GM21576 (cell line): ENCODE data around the gene FRY.

ENCODE experiments used
- ATAC-seq: cut with Tn5 transposase; IDR thresholded peaks from one replicate; pipeline ENCODE4 v1.9.1; 2021; ENCODE audit warnings: mild to moderate bottlenecking, moderate library complexity; ENCODE audit not compliant: unreplicated experiment

The FRY gene

GRCh38 chr13:32125751-32126150 is 94.2 kb downstream of the FRY start:
- no peak for ATAC-seq

GRCh38 chr13:32126278-32126677 is 94.7 kb downstream of the FRY start:
- ATAC-seq: no peak

DNA sequence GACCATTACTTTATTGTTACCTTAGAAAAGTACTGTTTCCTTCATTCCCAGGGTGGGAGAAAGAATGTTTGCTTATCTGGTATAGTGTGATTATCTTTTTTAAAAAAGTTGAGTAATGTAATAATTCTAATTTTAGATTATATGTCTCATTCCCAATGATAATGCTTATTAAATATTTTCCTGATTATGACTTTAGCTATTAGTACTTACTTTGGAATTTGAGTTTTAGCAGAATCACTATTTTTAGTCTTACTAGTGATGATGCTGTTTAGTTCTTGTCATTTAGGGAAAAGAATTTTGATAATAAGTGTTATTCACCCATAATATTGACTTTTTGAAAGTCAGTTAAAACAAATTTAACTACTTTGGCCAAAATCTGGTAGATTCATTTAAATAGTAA is 95.2 kb downstream of the FRY start:
- no peak for ATAC-seq

DNA sequence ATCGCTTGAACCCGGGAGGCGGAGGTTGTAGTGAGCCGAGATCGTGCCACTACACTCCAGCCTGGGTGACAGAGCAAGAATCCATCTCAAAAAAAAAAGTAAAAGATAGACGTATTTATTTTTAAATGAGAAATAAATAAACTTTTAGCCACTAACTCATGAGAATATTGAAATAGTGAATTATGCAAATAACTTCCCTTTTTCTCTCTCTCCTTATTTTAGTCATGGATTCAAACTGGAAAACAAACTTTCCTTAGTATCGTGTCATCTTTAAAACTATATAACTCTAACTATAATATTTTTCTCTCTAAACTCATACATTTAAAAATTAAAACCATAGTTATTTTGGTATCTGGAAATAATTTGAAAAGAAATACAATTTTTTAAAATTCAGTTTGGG is 96.1 kb downstream of the FRY start:
- ATAC-seq: no peak

DNA sequence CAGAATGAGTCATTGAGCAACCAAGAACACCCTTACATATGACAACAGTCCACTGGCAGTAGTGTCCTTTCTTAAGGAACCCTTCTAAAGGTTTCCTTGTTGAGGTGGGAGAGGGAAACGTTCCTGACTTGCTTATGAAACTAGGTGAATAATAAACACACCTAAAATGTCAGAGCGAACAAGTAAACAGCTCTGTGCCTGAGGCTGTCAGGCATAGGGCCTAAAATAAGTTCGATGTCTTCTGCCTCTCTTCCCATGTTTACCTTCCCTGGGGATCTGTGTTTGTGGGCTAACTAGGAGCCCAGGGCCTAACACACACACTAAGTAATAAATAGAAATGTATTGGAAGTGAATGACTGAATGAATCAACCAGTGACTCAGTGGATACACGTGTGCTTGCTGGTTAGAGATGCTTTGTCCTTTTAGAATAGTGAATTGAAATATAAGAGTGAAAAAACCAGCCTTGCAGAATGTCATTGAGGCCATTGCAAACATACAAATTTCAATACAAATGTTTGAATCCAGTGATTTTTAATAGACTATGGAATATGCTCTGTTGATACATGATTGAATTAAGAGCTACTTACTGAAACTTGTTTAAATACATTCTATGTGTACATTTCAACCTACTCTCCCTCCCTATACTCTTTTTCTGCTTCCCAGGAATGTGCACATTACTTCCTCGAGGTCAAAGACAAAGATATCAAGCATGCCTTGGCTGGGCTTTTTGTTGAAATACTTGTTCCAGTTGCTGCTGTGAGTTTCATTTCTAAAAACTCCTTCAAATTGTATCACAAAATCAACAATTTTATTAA is 102.9 kb downstream of the FRY start:
- no peak for ATAC-seq

DNA sequence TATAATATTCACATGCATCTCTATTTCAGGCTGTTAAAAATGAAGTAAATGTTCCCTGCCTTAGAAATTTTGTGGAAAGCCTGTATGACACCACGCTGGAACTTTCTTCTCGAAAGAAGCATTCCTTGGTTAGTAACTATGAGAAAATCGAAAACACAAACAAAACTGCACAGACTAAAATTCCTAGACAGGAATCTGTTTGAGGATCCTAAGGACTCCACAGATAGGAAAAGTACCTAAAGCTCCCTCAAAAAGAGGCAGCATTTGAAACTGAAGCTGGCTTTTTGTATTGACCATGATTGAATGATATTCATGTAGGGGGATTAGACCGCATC is 103.4 kb downstream of the FRY start:
- ATAC-seq: no peak

DNA sequence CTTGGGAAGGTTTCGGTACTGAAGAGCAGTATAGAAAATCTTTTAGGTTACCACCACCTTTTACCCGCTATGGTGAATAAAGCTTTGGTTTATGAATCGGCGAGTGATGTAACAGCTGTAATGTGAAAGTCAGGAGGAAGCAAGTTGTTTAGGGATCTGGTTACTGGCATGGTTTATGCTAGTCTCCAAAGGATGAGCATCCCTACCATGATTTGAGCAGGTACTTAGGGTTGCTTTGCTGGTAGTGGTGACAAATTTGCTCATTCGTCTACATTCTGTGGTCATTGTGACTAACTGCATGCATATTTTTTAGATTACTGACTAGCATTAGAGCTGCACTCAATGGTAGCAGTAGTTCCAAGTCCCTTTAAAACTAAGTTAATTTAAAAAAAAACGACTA is 104.1 kb downstream of the FRY start:
- no peak for ATAC-seq

DNA sequence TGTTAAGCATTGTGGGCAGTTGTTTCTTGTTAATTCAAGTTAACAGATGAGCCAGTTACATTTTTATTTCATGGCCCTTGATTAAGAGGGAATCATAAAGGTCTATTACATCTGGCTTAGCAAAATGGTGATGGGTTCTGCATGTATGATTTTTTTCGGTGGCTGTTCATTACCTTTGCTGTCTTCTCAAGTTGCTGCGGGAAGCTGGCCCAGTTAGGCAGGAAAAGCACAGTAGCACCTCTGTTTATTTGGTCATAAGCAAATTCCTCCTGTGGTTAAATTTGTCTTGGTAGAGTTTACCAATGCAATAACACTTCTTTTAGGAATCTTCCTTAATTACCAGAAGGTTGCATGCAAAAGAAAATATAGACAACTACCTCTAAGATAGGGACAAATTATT is 104.5 kb downstream of the FRY start:
- ATAC-seq: no peak

DNA sequence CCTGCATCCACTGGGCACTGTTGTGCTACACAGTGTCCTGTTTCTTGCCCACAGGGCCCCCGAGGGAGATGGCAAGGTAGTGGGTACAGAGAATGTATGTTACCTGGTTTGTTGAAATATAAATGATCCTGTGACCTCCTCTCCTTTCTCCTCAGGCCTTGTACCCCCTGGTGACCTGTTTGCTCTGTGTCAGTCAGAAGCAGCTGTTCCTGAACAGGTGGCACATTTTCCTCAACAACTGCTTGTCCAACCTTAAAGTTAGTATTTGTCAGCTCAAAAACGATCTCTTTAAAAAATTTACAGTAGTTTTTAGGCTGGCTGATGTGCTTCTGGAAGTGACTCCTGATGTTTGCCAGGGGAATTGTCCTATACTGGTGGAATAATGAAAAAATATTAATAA is 105.1 kb downstream of the FRY start:
- ATAC-seq: no peak

- ATAC-seq: no peak
Measured at GRCh38 chr13:32139251-32139650, 107.7 kb downstream of the FRY start.

GRCh38 chr13:32140109-32140508 is 108.5 kb downstream of the FRY start:
- ATAC-seq: no peak

- ATAC-seq: no peak
Measured at GRCh38 chr13:32141462-32141861, 109.9 kb downstream of the FRY start.

DNA sequence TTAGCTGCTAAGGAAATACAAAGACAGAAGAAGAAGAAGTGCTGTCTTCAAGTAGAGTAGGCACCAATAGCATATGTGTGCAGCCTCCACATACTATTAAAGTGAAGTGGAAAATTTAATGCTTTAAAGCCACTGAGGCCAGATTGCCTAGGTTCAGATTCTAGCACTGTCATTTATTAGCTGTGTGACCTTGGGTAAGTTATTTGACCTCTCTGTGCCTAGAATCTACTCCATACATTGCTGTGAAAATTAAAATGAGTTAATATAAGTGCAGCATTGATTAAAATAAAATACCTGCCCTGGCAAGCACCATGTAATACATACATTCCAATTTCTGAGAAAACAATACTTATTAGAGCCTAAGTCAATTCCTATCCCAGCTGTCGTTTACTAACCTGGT is 110.5 kb downstream of the FRY start:
- ATAC-seq: no peak

GRCh38 chr13:32142956-32143375 is 111.4 kb downstream of the FRY start:
- no peak for ATAC-seq

DNA sequence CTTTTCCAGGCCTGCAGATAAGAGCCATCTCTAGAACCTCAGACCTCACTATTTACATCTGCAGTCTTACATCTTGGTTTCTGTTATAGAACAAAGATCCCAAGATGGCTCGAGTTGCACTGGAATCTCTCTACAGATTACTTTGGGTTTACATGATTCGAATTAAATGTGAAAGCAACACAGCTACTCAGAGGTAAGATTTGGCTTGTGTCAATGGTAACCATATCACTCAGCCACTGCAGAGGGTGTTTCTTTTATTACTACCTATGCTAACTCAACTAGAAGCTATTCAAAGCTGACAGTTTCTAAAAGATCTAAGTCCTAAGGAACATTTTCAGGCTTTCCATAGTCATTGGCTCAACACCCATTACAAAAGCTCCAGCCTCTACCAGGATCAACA is 115.6 kb downstream of the FRY start:
- no peak for ATAC-seq

DNA sequence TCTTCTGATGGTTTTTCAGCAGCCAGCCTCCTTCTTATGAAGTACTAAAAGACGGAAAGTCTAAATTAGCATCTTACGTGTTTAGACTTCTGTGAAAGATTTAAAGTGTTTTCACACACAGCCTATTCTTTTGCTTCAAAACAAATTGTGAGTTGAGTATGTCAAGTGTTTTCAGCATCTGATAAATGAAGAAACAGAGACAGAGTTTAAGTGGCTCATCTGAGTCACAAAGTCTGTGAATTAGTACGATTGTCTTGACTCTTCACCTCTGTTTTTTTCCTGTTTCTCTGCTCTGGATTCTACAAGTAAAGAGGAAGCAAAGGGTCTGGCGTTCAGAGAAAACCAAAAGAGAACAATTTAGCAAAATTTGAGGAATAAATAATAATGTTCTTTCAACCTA is 116.4 kb downstream of the FRY start:
- no peak for ATAC-seq

GRCh38 chr13:32150239-32150638 is 118.7 kb downstream of the FRY start:
- no peak for ATAC-seq

DNA sequence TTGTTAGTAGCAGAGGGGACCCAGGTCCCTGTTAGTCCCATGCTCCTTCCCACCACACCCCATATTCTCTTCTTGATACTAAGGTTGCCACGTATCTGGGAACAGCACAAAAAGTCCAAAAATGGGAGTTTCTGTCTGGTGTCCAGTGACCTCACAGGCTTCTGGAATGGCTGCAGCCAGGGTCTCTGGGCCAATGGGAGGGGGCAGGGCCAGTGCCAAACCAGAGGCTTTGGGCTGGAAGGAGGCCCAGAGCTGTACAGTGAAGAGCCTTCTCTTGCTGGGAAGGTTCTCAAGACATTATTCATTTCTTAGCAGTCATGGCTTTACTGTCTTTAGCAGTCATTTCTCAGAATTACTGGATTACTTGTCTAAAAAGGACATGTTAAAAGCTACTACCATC is 119.2 kb downstream of the FRY start:
- no peak for ATAC-seq

GRCh38 chr13:32151240-32151639 is 119.7 kb downstream of the FRY start:
- no peak for ATAC-seq

DNA sequence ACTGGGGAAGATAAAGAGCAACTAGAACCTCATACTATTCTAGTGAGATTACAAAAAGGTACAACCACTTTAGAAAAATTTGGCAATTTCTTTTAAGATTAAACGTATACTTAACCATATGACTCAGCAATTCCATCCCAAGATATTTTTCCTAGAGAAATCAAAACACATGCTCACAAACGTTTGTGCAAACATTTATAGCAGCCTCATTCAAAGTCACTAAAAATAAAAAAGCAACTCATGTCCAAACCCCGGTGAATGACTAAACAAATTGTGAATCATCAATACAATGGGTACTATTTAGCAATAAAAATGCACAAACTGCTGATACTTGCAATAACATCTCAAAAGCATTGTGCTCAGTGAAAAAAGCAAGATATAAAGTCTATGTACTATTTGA is 121.5 kb downstream of the FRY start:
- ATAC-seq: no peak

- no peak for ATAC-seq
Measured at GRCh38 chr13:32159137-32159869, 127.7 kb downstream of the FRY start.

DNA sequence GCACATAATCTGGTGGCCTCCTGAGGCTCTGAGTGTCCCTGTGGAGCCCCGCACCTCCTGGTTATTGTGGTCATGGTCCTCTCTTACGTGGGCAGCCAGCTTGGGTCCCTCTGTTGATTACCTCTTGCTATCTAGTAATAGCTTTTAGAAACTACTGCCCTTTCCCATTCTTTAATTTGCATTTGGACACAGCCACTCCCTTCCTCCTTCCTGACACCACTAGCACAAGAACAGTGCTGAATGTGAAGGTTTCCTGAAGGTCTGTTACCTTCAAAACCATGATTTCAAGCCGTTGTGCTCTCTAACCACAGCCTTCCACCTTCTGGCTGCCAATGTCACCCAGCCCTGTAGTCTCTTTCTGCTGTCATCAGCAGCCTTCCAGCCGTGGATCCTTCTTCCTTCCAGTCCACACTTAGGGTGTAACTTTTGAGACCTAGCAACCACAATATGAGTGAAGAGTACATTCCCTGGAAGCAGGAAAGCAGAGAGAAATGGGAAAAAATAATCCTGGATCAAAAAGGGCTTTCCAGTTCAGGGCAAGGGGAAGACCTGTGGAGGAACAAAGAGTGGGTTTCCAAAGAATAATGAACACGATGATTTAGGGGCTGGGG is 130.9 kb downstream of the FRY start:
- ATAC-seq: no peak
